Measurements from ENCODE around the gene B9D2.

The B9D2 gene

DNA sequence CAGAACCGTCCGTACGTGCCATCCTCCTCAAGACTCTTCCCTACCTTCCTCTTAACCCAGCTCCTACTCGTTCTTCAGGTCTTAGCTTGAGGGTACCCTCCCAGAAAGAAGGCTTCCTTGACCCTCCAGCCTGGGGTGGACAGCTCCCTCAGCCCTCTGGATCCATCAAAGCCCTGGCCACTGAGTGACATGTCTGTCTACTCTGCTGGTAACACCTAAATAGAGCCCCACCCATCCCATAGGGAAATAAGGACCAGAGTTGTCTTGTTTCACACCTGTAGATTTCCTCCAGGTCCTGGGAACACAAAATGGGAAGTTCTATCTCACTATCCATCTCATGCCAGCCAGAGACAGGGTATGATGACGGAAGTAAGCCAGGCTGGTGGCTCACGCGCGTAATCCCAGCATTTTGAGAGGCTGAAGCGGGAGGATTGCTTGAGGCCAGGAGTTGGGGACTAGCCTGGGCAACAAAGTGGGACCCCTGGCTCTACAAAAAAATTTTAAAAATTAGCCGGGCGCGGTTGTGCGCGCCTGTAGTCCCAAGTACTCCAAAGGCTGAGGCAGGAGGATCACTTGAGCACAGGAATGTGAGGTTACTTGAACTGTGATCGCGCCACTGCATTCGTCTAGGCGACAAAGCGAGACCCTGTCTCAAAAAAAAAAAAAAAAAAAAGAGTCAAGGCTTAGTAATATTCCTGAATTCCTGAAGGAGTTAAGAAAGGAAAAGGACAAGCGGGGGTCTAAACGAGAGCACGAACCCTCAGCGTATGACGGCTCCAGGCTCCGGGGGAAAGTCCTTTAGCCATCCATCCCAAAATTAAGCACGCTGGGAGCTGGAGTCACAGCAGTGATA, 54.5 kb downstream of the B9D2 start:
- no peak for DNase-seq (ENCODE audit: low read depth)

DNA sequence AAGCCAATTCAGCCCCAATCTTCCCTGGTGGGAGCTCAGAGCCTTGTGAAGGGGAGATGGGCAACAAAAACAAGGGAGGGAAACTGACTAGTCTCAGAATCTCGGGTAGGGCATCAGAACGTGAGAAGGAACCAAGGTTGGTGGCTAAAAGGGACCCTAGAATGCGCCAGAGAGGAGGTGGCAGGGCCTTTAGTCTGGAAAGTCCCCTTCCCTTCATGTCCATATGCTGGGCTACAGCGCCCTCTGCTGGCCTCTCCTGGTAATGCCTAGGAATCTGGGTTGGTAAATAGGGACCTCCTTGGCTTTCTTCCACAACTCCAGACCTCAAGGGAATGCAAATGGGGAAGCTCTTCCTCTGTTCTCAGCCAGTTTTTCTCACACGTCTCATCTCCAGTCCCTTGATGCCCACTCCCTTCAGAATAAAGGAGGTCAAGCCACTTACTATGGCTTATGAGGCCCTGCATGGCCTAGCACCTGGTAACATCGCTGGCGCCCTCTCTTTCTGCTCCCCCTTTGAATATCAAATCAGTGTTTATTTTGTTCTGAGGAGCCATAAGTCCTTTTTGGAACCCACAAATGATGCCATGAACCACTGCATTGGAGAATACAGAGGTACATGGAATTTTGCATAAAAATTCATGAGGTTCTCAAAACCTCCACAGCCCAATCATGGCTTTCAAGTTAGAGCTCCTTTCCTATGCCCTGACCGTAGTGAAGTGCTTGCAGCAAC, 55.3 kb downstream of the B9D2 start:
- peak; percentile 97 for DNase-seq (ENCODE audit: low read depth)

DNA sequence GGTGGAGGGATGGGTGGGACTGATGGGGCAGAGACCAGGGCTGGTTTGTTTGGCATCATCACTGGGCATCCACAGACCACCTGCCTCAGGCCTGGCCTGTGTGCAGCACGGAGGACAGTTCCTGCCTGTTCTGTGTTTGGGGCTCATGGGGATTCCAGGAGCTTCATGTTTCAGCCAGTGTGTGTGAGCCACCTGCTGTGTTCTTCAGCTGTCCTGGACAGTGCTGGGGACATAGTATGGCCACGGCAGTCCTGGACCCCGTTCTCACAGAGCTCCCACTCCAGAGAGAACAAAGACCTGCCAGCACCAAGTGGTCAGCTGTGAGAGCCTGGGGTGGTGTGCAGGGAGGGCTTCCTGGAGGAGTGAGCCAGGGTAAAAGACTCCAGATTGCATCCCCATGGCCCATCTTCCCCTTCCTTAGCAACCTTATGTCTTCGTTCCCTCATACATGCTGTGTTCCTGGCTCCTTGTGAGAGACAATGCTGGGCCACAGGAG, 55.9 kb downstream of the B9D2 start:
- DNase-seq (ENCODE audit: low read depth): no peak

DNA sequence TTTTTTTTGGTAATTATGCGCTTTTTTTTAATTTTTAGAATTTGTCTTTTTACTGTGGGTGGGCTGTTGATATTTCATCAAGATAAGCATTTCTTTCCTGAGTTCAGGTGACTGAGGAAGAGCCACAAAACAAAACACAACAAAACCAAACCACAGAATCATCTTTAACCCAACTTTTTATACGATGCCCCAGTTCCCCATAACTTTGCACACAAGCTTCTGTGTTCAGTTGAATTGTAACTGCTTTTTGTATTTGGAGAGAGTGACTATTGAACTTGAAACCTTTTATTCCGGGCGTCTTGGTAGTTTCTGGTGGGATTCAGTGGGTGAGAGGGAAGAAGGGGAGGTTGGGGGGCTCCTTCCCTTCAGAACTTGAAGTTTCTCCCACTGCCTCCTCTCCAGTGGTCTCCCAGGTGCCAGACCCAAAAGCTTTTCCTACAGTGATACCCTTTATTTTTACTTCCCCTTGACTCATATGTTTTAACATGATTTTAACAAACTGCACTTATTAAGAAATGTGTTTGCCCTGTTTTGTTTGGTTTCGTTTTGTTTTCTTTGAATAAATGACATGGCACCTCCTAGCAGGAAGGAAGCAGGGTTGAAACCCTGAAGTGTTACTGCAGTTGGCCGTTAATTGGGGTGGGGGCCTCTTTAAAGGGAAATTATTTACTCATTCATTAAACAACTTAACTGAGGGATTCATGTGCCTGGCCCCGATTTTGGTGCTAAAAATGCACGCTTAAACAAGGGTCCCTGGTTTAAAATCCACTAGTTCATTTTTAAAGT, 56.7 kb downstream of the B9D2 start:
- DNase-seq (ENCODE audit: low read depth): no peak

DNA sequence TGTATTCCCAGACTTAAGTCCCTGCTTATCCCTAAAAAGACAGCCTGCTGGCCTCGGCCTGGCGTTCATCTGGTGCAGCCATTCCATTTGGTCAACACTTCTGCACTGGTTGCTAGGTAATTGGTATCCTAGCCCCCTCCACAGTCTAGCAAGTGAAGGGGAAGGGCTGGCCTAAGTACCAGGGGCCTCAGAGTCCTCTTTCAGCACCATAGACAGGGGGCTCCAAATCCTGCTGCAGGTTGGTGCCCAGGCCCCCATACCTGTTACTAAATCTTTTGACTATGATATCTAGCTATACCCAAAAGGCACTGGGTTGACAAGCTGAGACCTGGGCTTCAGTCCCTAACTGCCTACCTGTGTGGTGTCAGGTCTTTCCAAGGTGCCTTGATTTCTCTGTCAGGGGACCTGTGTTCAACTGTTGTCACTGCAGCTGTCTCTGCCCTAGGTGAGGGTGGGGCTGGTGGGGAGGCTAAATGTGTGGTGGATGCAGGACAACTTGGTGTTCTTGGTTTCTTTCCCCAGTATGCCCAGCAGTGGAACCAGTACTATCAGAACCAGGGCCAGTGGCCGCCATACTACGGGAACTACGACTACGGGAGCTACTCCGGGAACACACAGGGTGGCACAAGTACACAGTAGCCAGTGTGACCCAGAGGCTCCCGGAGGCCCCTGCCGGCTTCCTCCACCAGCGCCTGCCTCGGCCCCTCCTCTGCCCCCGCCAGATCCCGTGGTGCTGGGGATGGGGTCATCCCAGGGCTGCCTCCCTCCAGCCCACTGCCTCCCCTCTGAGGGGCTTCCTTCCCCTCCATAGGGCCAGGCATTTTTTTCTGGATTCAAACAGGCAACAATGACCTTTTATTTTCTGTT, 57.8 kb downstream of the B9D2 start:
- DNase-seq (ENCODE audit: low read depth): no peak

DNA sequence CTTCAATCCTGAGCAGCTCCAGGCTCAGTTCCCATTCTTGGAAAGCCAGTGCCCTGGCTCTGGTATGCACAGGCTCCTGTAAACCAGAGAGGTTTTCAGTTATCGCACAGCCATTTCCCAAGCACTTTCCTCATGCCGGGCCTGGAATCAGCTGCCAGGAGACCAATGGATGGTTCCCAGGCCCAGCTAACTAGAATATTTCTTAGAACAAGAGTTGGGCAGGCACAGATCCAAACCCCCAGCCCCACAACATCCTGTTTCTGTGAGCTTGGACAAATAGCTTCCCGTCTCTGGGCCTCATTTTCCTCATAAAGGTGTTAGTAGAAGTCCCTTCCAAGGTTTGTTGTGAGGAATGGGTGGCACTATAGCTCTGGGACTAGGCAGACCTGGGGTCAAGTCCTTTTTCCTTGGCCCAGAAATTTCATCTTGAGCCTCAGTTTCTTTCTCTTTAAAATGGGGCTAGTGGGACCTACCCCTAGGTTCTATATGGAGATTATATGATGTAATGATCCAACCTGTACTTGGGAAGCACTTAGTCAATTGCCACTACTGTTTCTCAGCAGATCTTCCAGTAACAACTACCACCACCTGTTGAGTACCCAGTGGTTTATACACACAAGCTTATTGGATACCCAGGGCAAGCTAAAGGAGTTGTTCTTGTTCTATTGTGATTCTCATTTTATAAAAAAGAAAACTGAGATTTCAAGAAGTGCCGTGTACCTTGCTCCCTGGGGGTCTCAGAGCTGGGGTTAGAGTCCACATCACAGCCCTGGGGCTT, 59.1 kb downstream of the B9D2 start:
- no peak for DNase-seq (ENCODE audit: low read depth)
